Right lobe of liver (tissue), 4 donors: Measurements from ENCODE around the gene KIAA0513.

Source experiments
- POLR2A ChIP-seq: fragments of 450-650 bp; IDR thresholded peaks from one replicate; pipeline ENCODE4 v1.6.1; 2017; ENCODE audit warnings: antibody characterized with exemption, mild to moderate bottlenecking
- TF ChIP-seq, protein P1 (sequence below), 4 donors: fragments of 200-600 bp in 3 of 4; fragments of 450-650 bp in 1 of 4; IDR thresholded peaks; one replicate each; pipeline versions ENCODE4 v1.5.1 to v1.8.0; 2016 to 2022; ENCODE audit warnings: antibody characterized with exemption in 4 of 4, mild to moderate bottlenecking in 2 of 4
- donor health status: DM: no; HTN: no; CAD: no.
- donor health status: DM: no; HTN: no; CAD: no.
- donor health status: DM: no; HTN: yes; CAD: no.

DNA sequence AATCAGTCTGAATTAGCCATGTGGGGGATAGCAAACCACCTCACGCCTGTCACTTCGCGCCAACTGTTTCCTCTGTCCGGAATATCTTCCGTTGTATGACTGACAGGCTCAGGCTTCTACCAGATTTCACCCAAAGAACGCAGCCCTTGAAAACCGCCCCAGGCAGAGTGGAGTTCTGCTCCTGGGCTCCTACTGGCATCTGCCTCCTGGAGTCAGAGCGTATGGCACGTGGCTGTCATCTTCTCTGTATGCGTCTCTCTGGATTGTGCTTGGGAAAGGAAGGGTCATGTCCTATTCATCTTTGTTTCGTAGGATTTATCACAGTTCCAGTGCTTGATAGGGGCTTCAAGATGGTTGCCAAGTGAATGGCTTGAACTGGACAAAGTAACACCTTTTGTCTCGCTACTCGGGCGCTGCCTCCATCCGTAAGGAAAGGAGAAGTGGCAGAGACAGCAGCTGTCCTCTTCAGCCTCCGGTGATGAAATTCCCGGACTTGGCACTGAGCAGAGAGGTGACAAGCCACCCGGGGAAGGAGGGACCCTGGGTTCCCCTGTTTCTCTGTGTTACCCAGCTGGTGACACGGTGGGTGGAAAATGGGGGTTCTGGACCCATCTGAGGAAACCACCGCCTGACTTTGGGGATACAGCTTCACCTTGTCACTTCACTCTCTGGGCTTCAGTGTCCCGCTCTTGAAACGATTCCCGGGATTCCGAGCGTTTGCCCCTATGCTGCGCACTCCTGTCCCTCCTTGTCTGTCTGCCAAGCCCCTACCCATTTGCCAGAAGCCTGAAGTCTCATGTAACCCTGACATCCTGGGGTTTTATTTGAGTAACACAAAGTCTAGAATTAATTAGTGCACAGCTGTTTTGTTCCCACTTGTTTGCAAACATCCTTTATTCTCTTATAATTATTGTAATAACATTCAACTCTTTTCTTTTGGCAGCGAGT lies 13.9 kb downstream of the KIAA0513 start:
- TF ChIP-seq, protein P1, sequence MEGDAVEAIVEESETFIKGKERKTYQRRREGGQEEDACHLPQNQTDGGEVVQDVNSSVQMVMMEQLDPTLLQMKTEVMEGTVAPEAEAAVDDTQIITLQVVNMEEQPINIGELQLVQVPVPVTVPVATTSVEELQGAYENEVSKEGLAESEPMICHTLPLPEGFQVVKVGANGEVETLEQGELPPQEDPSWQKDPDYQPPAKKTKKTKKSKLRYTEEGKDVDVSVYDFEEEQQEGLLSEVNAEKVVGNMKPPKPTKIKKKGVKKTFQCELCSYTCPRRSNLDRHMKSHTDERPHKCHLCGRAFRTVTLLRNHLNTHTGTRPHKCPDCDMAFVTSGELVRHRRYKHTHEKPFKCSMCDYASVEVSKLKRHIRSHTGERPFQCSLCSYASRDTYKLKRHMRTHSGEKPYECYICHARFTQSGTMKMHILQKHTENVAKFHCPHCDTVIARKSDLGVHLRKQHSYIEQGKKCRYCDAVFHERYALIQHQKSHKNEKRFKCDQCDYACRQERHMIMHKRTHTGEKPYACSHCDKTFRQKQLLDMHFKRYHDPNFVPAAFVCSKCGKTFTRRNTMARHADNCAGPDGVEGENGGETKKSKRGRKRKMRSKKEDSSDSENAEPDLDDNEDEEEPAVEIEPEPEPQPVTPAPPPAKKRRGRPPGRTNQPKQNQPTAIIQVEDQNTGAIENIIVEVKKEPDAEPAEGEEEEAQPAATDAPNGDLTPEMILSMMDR (IDR thresholded peaks at IDR 0.05) = no peak
- no peak for TF ChIP-seq POLR2A
